ENCODE measurements around the gene ATP5IF1.

Gene ATP5IF1

DNA sequence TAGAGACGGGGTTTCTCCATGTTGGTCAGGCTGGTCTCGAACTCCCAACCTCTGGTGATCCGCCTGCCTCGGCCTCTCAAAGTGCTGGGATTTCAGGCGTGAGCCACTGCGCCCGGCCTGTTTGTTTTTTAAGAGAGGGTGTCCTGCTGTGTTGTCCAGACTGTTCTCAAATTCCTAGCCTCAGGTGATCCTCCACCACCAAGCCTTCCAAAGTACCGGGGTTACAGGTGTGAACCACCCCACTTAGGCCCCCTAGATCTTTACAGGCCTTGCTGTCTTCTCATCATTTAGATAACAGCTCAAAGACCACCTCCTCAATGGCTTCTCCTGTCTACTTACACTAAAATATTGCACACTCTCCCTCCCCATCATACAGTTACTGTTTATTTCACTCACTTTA, 29.7 kb downstream of the ATP5IF1 start:
- DNase-seq (ENCODE audit: low spot score): no peak

DNA sequence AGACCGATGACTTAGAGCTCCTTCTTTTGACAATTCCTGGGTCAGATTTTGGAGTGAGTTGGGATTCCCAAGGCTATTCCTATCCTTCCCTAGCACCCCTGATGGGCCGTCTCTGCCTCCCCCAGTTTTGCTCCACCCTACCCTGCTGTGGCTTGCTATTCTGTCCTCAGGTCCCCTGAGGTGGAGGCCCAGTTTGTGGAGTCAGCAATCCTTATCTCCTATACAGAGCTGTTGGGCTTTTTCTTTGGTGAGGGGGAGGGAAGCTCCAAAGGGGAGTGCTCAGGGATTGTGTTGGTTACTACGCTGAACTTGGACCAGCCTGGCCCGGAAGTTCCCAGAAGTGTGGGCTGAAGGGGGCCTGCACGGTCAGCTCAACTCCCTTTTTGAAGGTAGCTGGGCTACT, 31.0 kb downstream of the ATP5IF1 start:
- no peak for DNase-seq (ENCODE audit: low spot score)

- DNase-seq (ENCODE audit: low spot score): no peak
Observed at GRCh38 chr1:28267633-28268032, 31.7 kb downstream of the ATP5IF1 start.

DNA sequence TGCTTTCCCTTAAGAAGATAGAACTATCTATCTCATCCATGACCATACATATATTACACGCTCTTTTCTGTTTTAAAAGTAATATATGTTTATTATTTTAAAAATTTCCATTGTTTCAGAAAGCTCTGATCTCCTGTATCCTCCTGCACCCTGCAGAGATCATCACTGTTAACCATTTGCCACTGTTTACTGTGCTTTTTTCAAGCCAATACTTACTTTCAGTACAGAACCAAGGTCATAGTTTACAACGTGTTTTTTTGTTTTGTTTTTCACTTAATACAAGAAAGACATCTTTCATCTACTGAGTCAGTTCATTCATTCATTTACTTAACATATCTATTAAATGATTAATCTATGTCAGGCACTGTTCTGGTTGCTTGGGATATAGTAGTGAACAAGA, 33.6 kb downstream of the ATP5IF1 start:
- DNase-seq (ENCODE audit: low spot score): no peak

GRCh38 chr1:28272215-28272852, 36.4 kb downstream of the ATP5IF1 start:
- DNase-seq (ENCODE audit: low spot score): no peak

- no peak for DNase-seq (ENCODE audit: low spot score)
Observed at GRCh38 chr1:28273216-28273860, 37.4 kb downstream of the ATP5IF1 start.

DNA sequence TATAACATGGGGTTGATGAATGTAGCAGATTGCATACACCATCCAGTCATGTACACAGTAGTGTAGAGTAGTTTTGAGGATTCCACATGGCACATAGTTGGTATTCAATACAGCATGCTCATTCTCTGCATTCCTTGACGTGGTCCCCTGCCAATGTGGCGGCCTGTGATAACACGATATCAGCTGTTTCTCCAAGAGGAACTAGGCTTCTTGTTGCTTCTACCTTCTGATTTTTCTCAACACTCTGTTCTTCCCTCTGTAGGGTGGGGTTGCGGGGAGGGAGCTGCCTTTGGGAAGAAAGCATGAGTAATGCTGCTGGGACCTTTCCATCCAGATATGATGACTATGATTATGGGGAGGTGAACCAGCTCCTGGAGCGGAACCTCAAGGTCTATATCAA, 42.8 kb downstream of the ATP5IF1 start:
- DNase-seq (ENCODE audit: low spot score): no peak

GRCh38 chr1:28279721-28280120, 43.8 kb downstream of the ATP5IF1 start:
- no peak for DNase-seq (ENCODE audit: low spot score)

GRCh38 chr1:28280501-28280900, 44.6 kb downstream of the ATP5IF1 start:
- DNase-seq (ENCODE audit: low spot score): no peak

GRCh38 chr1:28280977-28281381, 45.1 kb downstream of the ATP5IF1 start:
- no peak for DNase-seq (ENCODE audit: low spot score)

DNA sequence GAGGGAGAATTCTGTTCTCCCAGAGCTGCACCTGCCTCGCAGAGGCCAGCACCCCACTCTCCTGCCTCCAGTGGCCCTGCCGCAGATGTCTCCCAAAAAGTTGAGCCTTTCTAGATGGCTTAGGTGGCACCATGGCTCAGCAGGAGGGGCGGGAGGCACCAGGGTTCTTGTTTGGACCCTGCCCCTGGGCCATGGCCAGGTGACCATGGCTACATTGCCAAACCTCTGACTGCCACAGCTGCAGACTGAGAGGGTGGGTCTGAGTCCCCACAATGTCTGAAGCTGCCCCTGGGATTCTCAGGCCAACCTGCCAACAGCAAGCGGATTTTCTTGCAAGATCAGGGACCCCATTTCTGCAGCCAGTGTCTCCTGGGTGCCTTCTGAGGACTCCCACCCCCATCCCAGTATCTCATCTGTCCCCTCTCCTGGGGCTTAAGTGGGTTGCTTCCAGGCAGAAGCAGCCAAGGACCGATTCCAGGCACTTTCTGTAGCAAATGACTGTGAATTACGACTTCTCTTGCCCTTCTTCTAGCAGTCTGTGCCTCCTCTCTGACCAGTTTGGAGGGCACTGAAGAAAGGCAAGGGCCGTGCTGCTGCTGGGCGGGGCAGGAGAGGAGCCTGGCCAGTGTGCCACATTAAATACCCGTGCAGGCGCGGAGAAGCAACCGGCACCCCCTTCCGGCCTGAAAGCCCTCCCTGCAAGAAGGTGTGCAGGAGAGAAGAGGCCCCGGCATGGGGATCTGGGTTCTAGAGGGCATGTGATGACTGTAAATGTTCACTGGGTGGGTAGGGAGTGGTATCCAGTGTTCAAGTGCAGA, 45.9 kb downstream of the ATP5IF1 start:
- DNase-seq (ENCODE audit: low spot score): no peak

GRCh38 chr1:28282426-28283407, 46.8 kb downstream of the ATP5IF1 start:
- DNase-seq (ENCODE audit: low spot score): no peak

DNA sequence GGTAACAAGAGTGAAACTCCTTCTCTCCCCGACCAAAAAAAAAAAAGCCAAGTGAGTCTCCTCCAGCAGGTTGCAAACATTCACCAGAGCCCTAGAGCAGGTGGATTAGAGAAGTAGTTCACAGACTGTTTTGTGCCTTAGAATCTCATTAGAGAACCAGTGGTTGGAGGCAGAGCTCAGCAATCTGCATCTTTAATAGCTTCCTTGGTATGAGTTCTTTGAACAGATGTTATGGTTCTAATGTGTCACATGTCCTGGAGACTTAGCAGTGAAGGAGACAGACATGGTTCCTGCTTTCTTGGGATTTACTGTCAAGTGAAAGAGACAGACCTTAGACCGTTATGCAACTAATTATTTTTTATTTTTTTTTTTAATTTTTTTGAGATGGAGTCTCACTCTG, 50.2 kb downstream of the ATP5IF1 start:
- DNase-seq (ENCODE audit: low spot score): no peak
